Measurements from ENCODE around the gene DEPDC5.

The DEPDC5 gene

DNA sequence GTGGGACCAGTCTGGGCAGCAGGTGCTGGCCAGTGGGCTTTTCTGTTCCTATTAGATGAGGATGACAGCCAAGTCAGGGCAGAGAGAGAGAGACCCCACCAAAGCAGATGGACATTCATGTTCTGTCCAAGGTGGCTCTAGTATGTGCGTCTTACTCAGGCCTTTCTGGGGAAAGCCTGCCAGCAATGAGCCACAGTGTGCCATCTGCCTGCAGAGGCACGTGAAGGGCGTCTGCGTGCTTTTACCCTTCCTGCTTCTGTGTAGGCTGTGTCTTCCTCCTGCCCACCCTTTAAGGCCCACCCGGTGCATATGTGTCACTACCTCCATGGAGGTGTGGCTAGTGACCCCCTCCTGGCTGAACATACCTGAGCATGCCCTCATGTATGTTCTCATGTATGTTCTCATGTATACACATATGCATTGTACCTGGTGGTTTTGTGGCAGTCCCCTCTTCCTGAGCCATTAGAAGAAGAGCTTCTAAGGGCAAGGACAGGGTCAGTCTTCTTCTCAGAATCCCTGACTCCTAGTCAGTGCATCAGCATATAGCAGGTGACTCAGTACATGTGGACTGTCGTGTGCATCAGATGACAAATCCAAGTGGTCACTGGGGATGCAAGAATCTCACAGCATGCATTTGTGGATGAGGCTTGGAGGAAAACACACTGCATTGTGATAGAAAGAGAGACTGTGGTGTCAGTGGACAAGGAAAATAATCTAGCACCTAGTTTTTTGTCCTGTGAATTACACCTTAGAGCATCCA lies 100.1 kb downstream of the DEPDC5 start:
- DNase-seq: no peak

DNA sequence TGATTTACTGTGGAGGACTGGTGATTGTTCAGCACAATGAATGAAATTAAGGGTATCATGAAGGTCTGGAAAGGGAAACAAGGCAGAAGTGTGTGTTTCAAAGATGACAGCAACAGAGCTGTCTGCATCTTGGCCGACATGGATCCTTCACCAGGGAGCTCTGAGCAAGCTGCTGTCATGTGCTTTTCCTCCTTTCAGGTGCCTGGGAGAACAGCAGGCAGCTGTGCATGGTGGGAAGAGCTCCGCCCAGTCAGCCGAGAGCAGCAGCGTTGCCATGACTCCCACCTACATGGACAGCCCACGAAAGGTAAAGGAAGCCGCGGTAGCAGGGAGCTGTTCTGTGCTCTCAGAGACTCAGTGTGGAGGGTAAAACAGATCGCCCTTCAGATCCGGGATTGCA lies 103.4 kb downstream of the DEPDC5 start:
- DNase-seq: no peak

DNA sequence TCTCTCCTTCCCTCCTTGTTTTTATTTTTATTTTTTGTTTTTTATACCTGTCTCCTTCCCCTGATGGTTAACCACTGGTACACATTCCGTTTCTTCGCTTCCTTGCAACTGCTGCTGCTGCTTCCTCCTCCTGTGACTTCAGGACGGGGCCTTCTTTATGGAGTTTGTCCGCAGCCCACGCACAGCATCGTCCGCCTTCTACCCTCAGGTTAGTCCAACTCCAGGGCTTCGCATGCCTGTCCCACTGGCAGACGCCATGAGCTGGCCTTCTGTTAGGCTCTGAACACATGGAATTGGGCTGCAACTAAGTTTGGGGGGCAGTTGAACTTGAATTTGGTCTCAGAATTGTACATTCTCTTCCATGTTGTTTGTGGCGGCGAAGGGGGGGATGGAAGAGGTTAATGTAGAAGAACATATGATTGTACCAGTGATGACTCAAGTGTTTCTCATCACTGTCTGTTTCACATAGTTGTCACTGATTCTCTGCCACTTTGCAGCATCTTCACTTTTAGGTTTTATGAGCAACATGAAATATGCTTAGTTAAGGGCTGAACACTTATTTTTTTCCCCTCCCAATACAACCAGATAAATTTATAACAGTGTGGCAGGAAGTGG lies 107.5 kb downstream of the DEPDC5 start:
- DNase-seq: no peak

DNA sequence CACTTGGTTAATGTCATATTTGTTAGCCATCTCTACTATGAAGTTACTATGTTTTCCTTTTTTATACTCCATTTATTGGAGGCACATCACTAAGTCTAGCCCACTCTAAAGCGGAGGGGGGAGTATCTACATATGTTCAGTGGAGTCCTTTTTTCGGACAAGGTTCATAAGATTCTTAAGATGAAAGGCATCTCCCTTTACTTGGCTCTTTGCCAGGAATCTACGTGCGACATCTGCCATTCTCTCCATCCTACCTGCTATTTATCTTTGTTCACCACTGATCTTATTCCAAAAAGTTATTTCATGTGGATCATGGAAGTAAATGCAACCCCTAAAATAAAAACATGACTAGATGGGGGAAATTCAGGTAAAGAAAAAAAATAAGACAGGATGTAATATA lies 113.1 kb downstream of the DEPDC5 start:
- DNase-seq: no peak

DNA sequence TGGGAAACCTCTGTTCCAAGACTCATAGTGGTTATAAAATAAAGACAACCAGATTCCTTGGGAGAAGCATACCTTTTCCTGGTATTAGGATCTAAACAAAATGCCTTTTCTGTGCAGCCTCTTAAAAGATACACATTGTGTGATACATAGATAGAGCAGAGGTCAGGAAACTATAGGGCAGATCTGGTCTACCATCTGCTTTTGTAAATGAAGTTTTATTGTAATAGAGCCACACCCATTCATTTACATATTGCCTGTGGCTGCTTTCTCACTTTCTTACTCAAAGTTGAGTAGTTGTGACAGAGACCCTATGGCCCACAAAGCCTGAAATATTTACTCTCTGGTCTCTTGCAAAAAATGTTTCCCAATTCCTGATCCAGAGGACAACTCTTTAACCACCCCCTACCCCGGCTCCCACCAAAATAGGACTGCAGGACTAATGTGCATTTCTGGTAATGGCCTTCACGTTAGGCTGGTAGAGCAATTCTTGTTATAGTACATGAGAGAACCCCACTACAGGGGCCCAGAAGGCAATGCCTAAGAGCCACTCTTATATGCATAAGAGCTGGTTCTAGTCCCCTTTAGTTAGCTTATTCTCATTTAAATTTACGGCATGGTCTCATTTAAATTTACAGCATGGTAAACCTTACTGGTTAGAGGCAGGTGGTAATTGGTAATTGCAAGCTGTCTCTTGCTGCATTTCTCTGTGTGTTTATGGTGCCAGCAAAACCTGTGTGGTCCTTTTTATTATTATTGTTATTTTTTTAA lies 113.8 kb downstream of the DEPDC5 start:
- no peak for DNase-seq

DNA sequence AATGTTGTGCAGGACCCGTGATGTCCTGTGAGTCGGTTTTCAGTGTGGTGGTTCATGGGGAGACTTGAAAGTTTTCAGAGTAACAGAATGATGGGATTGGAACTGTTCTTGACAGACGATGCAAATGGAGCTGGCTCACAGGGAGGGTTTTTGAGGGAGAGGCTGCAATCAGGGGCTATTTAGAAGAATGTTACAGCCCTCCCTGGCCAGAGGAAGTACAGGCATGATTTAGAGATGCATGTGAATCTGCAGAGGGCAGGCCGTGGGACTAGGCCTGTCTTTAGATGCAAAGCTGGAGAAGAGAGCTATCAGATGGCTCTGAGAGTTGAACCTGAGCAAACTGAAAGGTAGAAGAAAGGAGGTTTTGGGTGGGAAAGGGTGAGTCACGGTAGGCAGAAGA lies 115.9 kb downstream of the DEPDC5 start:
- DNase-seq: no peak

DNA sequence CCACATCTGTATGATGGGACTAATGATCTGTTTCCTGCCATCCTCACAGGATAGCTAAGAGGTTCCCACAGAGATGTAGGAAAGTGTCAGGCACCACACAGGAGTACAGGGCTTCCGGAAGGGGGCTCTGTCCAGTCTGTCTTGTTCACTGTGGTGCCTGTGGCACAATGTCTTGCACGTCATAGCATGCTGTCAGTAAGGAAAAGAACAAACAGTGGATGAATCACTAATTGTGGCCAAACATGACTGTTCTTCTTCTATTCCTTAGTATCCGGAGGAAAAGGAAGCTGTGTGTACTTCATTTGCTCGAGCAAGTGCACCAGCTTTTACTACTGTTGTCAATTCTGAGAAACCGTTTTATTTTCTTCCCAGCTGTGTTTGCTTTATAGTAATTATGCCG lies 117.1 kb downstream of the DEPDC5 start:
- DNase-seq: no peak

DNA sequence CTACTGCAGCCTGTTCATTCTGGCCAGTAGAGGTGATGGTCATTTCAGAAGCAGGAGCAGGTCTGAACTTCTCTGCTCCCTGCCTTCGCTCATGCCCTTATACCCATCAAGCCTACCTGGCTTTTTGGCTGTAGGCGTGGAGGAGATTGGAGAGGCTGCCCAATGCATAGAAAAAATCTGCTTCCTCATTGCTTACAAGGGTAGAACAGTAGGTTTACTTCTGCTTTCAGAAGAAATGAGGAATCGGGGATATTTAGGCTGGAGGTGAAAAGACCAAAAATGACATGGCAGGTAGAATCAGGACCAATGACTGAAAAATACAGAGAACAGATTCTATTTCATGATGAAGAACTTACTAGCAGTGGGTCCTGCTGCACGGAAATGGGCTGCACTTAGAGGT lies 117.7 kb downstream of the DEPDC5 start:
- no peak for DNase-seq

DNA sequence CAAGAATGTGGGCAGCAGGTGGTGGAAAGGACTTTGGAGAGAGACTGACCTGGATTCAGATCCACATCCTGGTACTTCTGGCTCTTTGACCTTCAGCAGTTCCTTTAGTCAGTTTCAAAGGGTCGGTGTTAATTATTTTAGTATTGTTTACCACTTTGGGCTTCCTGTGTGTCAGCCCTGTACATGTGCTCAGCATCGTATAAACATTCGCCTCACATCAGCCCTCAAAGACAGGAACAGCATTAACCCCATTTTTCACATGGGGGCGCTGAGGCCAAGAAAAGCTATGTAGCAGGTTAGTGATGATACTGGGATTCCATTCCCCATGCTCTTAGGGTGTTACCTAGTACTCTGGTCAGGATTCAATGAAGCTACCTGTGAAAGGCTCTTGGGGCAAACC lies 118.4 kb downstream of the DEPDC5 start:
- DNase-seq: peak; percentile 3

DNA sequence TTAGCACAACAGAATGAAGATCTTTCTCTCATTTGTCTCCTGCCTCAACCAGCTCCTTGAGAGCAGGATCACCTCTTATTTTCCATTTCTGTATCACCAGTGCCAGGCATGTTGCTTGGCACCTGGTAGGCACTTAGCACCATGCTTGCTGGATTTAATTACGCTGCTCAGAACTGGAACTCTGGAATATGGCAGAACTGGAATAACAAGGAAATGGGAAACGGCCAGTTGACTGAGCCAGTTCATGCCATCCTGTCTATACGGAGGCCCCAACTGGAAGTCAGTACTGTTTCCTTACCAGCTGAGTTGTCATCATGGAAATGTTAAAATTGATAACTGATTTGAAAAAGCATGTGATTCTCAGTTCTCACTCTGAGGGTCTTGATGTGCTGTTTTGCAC lies 121.0 kb downstream of the DEPDC5 start:
- DNase-seq: no peak

DNA sequence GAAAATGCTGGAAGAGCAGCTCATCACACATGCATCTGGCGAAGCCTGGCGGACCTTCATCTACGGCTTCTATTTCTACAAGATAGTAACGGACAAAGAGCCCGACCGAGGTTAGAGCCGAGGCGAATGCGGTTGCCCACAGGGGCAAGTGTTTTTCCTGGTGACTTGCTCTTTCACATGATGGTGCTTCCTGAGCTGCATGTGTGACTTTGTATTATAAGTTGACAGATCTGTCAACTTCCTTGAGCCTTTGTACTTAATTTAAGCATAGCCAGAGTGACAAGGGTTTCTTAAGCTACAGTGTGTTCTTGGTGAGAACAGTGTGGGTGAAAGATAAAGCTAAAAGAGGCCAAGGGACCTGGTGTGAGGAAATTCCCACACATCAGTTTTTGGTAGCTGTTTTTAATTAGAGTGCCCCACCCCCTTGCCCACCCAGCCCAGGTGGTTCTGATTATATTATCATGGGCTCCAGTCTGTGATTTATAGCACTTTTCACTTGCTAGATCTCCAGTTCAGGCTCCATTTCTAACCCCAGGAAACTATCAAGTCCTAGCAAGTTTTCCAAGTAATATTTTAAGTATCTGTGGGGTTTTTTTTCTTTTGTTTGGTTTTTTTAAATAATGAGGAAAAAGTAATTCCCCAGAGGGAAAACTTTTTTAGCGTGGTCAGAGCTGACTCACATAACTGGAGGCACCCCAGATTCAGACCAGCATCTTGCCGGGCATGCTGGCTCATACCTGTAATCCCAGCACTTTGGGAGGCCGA lies 122.5 kb downstream of the DEPDC5 start:
- DNase-seq: no peak

DNA sequence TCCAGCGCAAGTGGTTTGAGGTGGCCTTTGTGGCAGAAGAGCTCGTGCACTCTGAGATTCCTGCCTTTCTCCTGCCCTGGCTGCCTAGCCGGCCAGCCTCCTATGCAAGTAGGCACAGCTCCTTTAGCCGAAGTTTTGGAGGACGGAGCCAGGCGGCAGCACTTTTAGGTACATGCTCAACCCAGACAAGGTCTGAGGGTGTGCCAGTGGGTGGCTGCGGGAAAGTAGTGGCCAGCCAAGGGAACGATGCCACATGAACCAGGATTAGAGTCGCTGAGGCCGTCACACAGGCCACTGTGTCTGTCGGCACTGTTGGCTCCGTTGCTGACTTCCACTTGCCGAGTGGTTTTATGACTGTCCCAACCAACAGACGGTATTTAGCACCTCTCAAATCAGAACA lies 125.8 kb downstream of the DEPDC5 start:
- DNase-seq: no peak

DNA sequence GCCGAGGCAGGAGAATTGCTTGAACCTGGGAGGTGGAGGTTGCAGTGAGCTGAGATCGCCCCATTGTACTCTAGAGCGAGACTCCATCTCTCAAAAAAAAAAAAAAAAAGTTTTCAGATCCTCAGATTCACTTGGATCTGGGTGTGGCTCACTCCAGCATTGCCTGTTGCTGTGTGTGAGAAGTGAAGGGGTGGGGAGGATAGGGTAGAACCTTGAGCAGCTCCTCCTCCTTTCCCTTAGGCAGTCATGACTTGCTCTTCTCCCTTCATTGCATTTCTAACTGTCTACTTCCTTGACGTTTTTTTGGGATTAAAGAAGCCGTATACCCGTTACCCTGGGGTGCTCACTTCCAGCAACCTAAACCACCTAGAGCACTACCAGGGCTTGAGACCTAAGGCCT lies 127.4 kb downstream of the DEPDC5 start:
- DNase-seq: no peak

DNA sequence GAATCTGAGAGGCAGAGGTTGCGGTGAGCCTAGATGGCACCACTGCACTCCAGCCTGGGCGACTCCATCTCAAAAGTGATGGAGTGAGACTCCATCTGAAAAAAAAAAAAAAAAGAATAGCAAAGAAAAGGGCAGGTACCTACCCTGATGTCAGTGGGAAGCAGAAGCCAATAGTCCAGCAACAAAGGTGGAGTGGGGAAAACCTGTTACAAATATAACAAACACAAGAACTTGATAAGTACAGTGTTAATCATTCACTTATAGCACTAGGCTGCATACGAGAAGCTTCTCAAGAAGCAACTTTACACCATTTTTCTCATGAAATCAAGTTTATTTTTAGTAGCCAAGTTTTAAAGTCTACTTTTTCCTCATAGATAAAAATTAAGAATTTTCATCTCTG lies 128.0 kb downstream of the DEPDC5 start:
- no peak for DNase-seq

DNA sequence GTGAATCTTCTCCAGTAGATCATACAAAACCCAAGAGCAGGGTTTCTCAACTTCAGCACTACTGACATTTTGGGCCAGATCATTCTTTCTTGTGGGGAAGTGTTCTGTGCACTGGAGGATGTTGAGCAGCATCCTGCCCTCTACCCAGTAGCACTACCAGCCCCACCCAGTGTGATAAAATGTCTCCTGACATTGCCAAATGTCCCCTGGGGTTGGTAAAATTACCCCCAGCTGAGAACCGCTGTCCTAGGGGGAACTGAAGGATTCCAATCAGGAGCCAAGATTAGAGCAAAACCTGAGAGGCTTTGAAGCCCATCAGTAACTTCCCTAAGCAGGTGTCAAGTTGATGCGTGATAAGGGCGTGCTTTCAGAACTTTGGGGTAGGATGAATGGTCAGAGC lies 129.2 kb downstream of the DEPDC5 start:
- no peak for DNase-seq

DNA sequence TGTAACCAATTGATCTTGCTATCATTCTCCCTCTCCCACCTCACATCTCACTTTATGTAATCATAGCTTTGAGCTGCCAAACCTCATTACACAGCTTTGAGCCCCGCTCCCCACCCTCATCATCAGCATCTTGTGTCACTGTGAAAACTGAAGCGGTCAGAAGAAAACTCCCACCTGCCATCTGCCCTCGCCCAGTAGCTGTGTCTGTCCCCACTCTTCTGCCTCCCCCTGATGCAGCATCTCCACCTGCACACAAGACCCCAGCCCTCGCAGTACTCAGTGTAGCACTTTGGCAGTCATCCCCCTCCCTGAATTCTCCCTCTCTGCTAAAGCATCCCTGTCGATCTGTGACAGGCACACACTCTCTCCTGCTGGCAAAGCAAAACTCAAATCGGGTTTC lies 130.2 kb downstream of the DEPDC5 start:
- DNase-seq: no peak

DNA sequence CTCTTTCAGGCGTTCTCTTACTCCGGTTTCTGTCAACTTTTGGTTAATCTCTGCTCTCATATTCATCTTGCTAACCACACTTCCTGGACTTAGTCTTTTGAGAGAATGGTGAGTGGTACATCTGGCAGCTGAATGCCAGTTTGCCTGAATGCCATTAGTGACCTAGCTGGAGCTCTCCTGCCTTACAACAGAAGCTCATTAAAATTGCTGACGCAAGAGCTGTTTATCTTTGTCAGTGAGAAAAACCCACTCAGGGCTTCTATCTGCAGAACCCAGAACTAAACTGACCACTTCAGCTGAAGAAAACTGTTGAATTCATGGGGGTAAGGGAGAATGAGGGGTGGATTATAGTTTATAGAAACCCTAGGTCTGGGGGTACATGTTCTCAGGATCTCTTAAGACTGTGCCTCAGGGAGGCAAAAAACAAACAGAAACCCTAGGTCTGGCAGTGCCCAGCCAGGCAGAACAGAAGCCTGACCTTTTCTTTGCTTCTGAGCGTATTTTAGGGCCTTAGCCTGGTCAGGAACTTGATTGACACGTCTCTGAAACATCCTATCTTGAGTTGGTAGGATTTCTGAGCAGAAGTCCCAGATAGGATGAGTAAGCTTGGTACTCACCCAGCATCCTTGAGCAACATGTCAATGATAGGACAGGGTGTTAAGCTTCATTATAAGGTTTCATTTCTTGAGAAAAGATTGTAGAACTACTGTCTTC lies 137.7 kb downstream of the DEPDC5 start:
- DNase-seq: no peak

DNA sequence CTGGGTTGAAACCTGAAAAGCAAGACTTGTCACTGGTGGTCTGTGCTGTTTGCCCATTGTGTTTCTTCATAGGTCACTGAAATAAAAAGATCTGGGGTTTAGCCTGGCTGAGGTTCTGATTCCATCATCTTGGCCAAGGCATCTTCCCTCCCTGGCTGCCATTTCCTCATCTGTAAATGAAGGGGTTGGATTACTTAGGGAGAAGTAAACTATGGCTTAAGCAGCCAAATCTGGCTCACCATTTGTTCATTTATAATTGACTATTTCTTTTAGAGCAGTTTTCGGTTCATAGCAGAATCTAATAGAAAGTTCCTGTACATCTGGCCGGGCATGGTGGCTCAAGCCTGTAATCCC lies 138.2 kb downstream of the DEPDC5 start:
- DNase-seq: no peak

DNA sequence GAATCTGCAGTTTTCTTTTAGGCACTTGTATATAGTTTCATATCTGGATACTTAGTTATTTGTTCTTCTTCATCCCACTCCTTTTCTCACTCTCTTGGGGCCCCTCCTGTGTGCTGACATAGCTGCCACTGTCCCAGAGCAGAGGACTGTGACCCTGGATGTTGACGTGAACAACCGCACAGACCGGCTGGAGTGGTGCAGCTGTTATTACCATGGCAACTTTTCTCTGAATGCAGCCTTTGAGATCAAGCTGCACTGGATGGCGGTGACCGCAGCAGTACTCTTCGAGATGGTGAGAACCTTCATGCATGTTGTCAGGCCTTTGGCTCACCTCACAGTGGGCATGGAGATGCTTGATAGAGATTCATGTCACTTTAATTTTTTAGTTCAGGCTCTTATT lies 139.6 kb downstream of the DEPDC5 start:
- DNase-seq: no peak

DNA sequence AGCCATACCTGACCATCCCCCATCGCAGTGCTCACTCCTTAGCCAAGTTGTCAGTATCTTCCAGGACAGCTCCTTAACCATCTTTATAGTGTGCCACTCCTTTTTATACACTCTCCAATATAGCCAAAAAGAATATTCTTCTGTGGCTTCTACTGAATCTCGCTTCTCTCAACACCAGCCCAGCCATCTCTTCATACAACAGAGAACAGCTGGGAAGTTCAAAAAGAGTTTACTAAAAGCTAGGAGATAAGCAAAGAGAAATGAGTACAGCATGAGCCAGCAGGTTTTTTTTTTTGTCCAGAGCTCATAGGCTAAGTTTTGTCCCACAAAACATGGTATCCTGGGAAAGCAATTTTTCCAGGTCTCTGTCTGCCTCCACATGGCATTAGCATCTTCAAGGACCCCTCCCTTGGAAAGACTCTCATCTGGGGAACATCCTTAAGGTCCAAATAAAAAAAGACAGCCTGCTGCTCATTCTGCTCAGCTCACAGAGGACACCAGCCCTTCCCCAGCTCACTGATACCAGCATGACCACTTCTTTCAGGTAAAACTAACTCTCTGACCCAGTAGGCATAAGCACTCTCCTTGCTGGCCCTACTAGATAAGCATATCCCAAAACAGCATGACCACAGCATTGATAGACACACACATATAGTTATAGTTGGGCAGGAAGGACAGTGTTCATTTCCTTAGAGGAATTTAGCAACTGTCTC lies 141.7 kb downstream of the DEPDC5 start:
- DNase-seq: no peak

DNA sequence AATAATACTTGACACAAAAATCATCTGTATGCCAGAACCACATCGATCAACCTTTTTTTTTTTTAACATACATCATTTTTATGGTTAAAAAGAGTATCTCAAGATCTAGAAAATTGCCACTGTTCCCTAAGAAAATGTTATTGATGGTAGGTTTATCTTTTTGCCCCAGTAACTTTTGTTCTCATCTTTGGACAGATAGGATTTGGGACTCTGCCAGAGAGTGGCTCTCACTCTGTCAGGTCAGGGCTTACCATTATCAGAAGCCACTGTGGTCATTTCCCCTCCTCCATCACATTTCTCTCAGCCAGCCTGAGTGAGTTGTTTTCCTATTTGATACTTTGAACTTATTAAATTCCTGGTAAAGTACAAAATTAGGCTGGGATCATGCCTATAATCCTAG lies 142.7 kb downstream of the DEPDC5 start:
- DNase-seq: no peak

Data from central memory CD4-positive, alpha-beta T cell (primary cell).